ENCODE measurements around the gene ASIC3.
"Not testable (repeated sequence)": the region's sequence is repeated elsewhere in the genome, so short reads cannot be mapped to it uniquely, and the experiment has no call there.

Gene ASIC3

DNA sequence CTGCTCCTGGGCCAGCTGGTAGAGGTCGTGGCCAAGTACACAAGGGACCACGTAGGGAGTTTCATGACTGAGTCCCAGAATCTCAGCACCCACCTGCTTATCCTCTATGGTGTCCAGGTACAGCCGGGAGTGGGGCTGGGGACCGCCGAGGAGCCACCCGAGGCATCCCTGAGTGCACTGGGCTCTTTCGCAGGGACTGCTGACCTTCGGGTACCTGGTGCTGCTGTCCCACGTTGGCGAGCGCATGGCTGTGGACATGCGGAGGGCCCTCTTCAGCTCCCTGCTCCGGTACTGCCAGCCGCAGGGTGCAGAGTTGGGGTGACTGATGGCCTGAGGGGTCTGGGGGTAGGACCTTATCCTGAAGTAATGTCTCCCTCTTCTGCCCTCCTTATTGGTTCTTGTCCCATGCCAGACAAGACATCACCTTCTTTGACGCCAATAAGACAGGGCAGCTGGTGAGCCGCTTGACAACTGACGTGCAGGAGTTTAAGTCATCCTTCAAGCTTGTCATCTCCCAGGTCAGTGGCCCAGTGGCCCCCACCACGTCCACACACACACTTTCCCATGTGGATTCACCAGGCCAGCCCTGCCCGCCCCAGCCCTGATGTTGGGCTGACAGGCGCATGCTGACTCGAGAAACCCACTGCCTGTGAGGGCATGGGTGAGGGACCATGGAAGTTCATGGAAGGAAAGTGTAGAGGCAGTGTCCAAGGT is 13.9 kb upstream of the ASIC3 start:
- no peak for DNase-seq

DNA sequence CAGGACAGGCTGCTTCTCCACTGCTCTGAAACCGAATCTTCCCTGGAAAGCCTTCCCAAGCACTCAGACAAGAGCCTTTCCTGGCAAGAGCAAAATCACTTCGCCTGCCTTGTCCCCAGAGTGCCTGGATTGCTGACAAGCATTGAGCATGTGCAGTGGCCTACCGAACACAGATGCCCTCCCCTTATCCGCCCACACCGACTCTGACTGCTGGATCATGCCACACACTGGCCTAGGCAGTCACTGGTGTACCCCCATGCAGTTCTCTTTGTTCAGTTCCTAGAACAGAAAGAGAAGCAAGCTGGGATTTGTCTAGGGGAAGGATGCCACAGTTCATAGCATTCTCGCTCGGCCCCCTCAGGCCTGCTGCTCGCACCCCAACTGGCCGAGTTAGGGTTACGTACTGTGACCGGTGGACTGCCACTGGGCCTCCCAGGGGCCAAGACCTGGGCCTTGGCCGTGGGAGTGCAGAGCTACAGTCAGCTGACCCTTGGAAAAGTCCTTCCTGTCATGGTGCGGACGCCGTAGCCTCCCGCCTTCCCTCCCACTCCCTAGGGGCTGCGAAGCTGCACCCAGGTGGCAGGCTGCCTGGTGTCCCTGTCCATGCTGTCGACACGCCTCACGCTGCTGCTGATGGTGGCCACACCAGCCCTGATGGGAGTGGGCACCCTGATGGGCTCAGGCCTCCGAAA is 13.2 kb upstream of the ASIC3 start:
- DNase-seq: no peak

GRCh38 chr7:151035902-151036301 is 12.4 kb upstream of the ASIC3 start:
- DNase-seq: no peak

DNA sequence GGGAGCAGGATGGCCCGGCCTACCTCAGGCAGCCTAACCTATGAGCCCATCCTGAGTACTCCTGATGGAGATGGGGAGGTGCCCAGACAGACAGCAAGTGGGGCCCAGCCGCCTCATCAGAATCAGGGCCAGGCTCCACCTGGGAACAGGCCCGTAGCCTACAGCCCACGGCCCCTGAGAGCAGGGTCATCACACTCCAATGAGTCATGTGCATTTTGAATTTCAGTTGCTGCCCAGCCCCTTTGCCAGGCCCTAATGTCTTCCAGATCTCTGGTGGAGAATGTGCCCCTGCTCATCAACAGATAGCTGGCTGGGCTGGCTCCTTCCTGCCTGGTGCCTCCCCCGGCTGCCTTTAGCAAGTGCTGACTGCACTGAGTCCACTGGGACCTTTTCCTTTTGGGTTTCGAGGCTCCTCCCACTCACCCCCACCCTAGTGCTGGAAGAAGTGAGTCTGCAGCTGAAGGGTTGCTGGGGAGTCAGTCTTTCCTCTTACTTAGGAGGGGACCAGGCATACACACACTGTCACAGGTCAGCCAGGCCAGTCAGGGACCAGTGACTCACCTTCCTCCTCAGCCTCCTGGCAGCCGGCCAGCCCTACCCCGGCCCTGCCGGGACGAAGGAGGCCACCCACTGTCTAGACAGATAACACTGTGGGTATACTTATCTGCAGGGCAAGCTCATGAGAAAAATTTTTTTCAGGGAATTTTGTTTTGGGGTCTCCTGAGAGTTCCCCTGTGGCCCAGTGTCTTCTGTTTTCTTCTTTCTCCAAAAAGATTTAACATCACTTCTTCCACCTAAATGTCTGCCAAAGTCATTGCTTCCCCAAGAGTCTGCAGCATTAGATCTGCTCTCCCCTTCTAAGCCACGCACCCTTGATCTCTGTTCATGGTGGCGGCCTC is 9.1 kb upstream of the ASIC3 start:
- no peak for DNase-seq

- DNase-seq: no peak
Measured at GRCh38 chr7:151039850-151040548, 8.3 kb upstream of the ASIC3 start.

DNA sequence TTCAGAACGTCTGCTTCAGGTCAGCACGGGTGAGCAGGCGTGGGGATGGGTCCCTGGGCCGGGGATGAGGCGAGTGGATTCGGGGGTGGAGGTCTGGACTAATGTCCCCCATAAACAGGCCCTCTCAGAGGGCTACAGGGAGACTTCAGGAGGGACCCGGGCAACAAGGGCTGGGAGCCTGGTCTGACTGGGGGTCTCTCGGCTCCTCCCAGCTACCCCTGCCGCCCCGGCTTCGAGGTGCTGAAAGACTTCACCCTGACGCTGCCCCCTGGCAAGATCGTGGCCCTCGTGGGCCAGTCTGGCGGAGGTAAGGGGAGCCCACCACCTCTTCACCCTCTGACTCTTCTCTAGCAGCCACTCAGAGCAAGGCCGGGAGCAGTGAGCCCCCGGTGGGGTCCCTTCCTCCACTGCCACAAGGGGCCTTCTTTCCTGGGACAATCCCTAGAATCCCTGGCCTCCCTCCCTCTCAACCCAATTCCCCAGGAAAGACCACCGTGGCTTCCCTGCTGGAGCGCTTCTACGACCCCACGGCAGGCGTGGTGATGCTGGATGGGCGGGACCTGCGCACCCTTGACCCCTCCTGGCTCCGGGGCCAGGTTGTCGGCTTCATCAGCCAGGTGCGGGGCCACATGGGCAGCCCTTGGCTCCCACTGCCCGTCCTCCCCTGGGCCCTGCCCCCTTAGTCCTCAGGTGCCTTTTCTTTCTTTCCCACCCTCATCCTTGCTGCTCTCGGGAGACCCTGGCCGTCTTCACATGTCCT is 7.5 kb upstream of the ASIC3 start:
- DNase-seq: no peak

DNA sequence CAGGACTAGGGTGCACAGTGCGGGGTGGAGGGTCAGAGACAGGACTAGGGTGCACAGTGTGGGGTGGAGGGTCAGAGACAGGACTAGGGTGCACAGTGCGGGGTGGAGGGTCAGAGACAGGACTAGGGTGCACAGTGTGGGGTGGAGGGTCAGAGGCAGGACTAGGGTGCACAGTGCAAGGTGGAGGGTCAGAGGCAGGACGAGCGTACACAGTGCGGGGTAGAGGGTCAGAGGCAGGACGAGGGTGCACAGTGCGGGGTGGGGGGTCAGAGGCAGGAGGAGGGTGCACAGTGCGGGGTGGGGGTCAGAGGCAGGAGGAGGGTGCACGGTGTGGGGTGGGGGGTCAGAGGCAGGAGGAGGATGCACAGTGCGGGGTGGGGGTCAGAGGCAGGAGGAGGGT is 4.9 kb upstream of the ASIC3 start:
- DNase-seq: not testable (repeated sequence)

DNA sequence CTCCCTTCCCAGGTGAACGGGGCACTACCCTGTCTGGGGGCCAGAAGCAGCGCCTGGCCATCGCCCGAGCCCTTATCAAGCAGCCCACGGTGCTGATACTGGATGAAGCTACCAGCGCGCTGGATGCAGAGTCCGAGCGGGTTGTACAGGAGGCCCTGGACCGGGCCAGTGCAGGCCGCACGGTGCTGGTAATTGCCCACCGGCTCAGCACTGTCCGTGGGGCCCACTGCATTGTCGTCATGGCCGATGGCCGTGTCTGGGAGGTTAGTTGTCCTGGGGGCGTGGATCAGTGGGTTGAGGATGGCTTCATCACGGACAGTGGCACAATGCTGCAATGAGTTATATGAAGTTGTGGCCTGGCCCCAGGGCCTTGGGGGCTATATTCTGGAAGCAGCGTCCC is 4.4 kb upstream of the ASIC3 start:
- DNase-seq: no peak

DNA sequence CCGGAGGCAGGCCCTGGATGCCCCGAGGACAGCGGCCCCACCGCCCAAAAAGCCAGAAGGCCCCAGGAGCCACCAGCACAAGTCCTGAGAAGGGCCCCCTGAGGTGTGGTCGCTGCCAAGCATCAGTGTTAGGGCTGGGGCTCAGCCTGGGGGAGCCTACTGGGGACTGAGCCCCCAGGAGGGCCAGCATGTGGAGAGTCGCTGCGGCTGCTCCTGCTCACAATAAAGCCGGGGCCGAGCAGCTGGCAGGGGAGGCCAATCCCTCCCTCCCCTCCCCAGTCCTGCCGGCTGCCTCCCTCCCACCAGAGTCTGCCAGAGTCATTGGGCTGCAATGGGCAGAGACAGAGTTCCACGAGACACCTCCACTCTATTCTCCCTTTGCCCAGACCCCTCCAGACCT is 3.1 kb upstream of the ASIC3 start:
- DNase-seq: no peak

- no peak for DNase-seq
Measured at GRCh38 chr7:151045967-151046366, 2.4 kb upstream of the ASIC3 start.

- DNase-seq: no peak
Measured at GRCh38 chr7:151046603-151047573, 1.4 kb upstream of the ASIC3 start.

GRCh38 chr7:151048911-151049463 is 656 bp downstream of the ASIC3 start:
- no peak for DNase-seq

DNA sequence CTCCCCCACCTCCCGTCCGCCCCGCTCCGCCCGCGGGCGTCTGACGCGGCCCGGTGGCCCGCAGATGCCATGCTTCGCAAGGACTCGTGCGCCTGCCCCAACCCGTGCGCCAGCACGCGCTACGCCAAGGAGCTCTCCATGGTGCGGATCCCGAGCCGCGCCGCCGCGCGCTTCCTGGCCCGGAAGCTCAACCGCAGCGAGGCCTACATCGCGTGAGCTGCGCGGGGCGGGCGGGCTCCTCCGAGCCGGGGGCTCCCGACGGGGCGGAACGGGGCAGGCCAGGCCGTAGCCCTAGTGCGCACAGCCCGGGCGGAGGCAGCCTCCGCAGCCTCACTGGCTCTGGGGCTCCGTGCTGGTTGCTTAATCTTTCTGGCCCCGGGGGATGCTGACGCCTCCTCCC is 2.8 kb downstream of the ASIC3 start:
- DNase-seq: no peak

DNA sequence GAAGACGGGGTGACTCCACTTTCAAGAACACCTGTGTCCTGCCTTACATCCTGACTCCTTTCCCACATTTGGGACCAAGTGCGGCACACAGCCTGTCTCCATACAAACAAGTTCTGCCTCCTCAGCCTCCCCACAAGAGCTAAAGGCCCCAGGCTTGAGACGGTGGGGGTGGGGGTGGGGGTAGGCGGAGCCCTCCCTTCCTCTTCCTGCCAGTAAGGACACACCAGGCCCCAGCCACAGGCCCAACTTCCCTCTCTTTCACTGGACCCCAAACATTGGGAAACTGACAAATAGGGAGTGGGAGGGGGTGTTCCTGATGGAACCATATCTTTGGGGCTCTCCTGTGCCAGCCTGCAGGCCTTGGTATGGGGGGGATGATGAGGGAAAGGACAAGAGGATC is 4.8 kb downstream of the ASIC3 start:
- no peak for DNase-seq

DNA sequence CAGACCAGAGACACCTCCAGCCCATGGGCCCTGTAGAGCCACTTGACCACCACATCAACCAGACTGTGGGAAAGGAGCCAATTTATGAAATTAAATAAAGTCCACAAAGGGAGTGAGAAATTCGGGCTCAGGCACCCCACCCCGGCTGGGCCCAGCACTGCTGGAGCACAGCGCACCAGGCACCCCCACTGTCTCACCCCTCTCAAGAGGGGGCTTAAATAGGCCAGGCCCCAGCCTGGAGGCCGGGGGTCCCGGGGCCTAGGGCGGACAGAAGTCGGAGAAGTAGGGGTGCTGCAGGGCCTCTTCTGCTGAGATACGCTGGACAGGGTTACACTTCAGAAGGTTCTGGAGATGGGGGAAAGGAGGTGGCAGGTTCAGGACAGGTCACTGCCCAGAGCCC is 5.4 kb downstream of the ASIC3 start:
- no peak for DNase-seq

DNA sequence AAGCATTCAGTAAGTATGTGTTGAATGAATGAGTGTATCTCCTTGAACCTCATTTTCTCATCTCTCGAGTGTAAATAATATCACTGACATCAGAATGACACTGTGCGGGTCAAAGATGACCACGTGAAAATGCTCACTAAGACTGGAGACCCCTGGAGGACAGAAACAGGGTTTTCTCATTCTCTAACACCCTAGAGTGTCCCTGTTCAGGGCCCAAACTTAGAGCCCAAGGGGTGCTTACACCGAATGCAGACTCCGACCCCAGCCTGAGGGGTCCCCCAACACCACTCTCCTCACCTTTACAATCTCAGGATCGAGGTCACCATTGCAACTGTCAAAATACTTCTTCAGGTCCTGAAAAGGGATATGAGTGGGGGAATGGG is 7.9 kb downstream of the ASIC3 start:
- no peak for DNase-seq

DNA sequence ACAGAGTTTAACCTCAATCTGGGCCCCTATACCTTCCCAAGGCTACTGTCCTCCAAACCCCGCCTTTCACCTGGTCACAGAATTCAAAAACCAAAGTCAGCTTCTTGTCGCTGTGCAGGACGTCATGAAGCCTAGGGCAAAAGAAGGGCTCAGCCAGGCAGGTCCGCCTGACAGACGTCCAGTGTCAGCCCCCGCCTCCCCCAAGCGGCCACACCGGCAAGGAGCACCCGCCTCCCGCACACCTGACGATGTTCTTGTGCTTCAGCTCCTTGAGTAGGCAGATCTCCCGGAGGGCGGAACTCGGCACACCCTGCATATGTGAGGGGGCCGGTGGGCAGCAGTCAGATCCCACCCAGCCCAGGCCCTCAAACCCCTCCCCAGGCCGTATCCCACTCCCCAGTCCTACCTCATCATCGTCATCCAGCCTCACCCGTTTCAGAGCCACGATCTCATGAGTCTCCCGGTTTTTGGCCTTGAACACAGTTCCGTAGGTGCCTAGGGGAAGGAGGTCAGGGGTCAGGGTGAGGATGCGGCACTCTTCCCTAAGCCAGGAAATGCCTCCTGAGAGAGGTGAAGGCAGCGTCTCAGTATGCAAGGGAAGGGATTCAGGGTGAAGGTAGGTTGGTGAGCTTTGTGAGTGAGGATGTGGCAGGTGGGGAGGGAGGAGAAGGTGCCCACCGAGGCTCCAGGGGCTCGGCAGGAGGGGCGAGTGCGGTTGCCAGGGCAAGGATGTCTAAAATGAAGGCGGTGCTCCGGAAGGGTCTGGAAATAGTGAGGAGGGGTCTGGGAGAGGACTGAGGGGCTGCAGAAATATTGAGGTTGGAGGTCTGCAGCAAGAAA is 8.6 kb downstream of the ASIC3 start:
- no peak for DNase-seq

DNA sequence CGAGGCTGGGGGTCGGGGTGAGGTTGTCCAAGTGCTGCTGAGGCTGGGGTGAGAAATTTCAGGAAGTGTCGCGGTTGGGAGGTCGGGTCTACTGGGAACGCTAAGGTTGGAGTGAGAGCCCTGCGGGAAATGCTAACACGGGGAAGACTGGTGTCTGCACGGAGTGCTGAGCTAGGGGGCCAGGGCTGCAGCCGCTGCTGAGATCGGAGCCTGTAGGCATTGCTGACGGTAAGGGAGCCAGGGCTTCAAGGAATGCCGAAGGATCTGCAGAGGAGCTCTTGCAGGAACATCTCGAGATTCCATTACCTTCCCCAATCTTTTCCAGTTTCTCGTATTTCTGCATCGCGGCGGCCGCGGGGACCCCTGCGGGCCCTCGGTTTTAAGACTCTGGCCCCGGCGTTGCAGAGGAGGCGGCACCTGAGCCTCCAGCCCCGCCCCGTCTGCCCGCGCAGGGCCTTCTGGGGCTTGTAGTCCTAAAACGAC is 9.2 kb downstream of the ASIC3 start, which contains the start of gene CDK5:
TSS of gene CDK5 (minus strand) at position 392 of the 483 bp plus-strand sequence. CDS start at position 343, 49 bp downstream.
- DNase-seq: peak; percentile 77

- peak; percentile 99 for DNase-seq
Measured at GRCh38 chr7:151057989-151058780, 9.9 kb downstream of the ASIC3 start.
